Middle frontal gyrus (tissue), 1 donor: ENCODE results near the gene GNB3.

Experiments
- DNase-seq: peaks from one replicate; pipeline ENCODE4 v3.0.0-alpha.2; 2015; ENCODE audit warnings: low spot score; ENCODE audit errors: extremely low spot score

GNB3 gene

DNA sequence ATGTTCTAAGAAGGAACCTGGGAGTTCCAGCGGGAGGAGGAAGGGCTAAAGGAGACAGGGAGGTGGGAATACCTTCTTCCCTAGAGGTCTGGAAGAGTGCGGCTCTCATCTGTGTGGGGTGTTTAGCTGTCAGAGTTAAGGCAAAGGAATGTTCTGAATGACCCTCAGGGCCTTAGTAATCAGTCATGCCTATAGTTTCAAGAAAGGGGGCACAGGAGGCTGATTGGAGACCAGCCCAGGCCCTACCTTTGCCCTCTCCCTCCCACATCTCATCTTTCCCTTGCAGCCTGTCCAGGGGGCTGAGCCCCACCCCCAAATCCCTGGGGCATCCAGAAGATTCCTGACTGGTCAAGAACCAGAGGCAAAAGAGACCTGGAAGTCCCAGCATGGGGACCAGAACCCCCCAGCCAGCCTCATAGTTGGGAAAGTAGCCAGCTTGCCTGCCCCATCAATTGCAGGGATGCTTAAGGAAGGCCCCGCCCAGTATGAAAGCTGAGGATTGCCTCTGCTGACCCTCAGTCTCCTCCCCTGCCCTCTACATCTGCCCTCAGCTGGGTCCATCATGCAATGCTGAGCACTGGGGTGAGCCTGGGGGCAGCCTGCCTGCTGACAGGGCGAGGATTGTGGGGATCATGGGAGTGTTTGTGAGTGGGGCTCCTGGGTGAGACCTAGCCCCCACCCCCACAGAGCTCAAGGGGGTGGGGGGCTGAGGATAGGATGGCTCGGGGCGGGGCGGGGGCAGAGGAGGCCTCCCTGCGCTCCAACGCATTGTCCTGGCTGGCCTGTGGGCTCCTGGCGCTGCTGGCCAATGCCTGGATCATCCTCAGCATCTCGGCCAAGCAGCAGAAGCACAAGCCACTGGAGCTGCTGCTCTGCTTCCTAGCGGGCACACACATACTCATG lies 17.3 kb upstream of the GNB3 start:
- no peak for DNase-seq

DNA sequence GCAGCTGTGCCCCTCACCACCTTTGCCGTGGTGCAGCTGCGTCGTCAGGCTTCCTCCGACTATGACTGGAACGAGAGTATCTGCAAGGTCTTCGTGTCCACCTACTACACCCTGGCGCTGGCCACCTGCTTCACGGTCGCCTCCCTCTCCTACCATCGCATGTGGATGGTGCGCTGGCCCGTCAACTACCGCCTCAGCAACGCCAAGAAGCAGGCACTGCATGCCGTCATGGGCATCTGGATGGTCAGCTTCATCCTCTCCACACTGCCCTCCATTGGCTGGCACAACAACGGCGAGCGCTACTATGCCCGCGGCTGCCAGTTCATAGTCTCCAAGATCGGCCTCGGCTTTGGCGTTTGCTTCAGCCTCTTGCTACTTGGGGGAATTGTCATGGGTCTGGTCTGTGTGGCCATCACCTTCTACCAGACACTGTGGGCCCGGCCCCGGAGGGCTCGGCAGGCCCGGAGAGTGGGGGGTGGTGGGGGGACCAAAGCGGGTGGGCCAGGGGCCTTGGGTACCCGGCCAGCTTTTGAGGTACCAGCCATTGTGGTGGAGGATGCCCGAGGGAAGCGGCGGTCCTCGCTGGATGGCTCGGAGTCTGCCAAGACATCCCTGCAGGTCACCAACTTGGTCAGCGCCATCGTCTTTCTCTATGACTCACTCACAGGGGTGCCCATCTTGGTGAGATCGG lies 16.5 kb upstream of the GNB3 start:
- DNase-seq: no peak

DNA sequence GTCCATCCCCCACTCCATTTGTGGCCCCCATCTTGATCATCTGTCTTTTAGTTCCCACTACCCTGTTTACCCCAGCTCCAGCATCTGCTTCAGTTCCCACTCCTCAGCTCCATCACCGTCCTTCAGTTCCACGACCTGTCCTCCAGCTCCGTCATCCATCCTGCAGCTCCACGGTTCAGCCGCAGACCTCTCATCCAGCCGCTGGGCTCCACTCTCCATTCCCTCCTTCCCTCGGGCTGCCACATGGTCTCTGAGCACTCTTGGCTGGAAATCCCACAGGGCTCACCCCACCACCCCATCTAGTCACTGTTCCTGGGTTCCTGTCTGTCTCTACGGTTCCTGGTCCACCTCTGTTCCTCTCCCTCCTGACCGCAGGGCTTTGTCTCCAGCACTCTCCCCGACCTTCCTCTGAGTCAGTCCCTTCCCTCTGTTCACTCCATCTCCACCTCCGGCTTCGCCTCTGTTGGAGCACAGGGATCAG lies 15.8 kb upstream of the GNB3 start:
- no peak for DNase-seq

DNA sequence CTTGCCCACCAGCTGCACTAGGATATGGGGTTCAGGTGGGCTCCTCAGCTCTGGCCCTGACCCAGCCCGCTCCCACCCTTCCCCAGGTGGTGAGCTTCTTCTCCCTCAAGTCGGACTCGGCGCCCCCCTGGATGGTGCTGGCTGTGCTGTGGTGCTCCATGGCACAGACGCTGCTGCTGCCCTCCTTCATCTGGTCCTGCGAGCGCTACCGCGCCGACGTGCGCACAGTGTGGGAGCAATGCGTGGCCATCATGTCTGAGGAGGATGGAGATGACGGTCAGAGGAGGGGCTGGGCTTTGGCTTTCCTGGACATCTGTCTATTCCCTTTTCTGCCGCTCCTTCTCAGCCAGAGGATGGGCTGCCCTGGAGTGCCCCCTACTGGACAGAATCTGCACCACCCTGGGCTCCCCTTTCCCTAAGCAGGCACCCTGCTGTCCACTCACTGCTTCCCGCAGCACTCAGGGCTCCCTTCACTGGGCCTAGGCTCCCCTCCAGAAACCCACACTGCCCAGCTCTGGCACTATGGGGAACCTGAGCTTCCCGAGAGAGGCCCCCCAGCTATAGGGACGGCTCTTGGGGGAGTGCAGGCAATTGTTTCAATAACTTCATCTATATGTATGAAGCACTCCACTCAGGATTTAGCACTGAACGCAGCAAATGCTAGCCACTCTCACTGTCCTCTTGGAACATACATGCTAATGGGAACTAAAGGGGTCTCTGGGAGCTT lies 15.2 kb upstream of the GNB3 start:
- DNase-seq: peak; percentile 70

DNA sequence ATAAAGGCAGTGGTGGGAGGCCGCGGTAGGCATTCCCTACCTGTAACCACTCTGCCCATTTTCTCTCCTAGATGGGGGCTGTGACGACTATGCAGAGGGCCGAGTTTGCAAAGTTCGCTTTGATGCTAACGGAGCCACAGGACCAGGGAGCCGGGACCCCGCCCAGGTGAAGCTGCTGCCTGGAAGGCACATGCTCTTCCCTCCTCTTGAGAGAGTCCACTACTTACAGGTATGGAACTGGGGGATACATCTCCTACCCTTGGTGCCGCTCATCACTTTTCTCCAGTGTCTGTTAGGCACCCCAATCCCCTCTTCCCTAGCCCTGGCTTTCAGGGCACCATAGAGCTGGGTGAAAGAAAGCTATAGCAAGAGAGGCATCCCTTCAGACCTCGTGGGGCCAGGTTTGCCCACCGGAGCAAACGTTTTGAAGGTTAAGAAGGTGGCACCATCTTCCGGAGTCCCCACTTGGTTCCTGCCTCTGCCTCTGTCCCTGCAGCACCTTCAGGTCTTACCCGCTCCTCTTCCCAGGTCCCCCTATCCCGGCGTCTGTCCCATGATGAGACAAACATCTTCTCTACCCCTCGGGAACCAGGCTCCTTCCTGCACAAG lies 14.5 kb upstream of the GNB3 start:
- DNase-seq: no peak

DNA sequence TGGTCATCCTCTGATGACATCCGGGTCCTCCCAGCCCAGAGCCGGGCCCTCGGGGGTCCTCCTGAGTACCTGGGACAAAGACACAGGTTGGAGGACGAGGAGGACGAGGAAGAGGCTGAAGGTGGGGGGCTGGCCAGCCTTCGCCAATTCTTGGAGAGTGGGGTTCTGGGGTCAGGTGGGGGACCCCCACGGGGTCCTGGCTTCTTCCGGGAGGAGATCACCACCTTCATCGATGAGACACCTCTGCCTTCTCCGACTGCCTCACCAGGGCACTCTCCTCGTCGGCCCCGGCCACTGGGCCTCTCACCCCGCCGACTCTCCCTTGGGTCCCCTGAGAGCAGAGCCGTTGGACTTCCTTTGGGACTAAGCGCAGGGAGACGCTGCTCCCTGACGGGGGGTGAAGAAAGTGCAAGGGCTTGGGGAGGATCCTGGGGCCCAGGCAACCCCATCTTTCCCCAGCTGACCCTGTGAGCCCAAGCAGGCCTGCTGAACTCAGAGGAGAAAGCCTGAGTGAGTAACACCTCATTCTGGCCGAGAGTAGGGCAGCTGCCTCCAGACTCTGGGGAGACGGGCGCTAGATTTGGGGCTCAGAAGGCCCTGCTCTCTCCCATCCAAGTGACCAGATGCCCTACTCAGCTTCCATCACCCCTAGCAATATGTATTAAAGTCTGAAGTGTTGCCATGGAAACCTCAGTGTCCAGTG lies 13.8 kb upstream of the GNB3 start:
- no peak for DNase-seq

DNA sequence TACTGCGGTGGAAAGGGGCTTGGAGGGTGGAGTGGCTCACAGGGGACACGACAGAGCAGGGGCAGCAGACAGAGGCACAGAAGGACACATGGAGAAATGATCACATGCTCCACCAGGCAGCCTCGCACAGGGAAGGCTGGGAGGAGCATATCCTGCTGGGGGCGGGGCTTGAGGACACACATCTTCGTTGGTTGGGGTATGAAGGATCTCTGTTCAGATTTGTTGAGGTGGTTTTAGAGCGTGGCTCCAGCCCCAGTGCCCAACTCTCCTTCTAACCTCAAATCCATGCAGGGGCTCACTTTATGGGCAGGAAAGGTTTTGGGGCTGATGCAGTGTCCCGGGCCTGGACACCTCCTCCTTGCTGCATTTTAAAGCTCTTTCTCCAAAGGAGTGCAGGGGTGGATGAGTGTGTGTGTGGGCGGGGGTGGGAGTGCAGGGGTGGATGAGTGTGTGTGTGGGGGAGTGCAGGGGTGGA lies 13.3 kb upstream of the GNB3 start:
- peak; percentile 55 for DNase-seq

DNA sequence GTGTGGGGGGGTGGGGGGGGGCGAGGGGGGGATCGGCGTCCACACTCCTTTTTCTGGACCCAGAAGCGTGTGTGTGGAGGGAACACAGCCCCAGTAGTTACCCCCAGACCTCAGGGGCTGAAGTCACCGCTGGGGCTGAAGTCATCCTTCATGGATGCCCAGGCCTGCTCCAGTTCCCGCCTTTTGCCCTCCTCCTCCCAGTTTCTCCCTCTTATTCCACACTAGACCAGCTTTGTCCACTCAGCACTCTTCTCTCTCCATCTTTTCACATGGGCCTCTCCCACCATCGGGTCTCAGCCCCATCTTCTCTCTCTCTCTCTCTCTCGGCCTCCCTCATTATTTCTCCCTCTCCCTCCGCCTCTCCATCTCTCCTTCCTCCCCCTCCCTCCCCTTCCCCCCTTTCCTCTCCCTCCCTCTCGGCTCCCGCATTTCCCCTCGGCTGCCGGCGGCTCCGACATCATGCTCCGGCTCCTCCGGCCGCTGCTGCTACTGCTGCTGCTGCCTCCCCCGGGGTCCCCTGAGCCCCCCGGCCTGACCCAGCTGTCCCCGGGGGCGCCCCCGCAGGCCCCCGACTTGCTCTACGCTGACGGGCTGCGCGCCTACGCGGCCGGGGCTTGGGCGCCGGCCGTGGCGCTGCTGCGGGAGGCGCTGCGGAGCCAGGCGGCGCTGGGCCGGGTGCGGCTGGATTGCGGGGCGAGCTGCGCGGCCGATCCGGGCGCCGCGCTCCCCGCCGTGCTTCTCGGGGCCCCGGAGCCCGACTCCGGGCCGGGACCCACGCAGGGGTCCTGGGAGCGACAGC lies 12.5 kb upstream of the GNB3 start, which contains the start of gene P3H3:
Gene P3H3, plus strand, starts transcription at position 426 of the 799 bp plus-strand sequence. Its CDS starts 34 bp downstream, at position 460.
- no peak for DNase-seq

DNA sequence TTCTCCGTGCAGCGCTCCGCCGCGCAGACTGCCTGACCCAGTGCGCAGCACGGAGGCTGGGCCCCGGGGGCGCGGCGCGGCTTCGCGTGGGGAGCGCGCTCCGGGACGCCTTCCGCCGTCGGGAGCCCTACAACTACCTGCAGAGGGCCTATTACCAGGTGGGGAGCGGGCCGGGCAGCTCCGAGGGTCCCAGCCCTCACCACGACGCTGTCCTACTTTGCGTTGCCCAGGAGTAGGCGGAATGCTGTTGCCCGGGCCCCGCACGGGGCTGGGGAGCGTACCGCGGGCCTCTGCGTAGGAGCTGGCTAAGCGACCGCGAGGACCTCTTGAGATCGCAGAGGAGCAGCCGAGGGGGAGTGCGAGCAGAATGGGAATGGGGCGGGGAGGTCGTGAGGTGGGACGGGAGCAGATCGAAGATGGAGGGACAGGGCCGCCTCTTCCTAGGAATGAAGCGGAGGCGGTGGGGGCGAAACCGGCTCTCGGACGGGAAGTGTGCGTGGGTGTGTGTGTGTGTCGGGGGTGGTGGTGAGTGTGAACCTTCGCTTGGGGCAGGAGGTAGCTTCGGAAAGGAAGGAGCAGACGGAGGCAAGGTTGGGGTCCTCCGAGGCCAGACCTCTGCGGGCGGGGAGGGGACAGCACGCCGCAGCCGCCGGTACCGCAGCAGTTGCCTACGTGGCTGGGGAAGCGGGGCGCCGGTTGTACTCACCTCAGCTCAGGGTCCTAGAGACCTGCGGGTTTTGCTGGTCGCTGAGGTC lies 11.8 kb upstream of the GNB3 start:
- DNase-seq: no peak

DNA sequence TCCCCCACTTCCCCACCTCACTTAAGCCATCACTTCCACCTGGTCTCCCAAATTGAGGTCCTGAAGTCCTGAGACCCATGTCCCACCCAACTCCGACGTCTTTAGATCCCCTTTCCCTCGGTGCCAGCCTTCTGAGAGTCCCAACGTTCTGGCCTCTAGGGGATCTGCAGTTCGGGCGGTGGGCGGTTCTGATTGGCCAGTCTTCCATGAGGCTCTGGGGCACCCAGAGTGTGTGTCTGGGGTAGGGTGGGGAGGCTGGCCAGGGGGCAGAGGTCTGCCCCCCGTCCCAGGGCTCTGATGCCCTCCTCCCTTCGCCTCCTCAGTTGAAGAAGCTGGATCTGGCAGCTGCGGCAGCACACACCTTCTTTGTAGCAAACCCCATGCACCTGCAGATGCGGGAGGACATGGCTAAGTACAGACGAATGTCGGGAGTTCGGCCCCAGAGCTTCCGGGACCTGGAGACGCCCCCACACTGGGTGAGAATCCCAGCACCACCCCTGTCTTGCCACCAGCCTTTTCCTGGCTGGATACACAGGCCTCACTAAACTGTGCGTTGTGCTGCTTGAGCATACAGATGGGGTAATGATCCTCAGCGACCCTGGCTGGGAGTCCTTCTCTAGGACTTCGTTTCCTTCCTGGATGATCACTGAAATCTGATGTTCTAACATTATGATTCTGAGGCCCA lies 11.0 kb upstream of the GNB3 start:
- DNase-seq: no peak

DNA sequence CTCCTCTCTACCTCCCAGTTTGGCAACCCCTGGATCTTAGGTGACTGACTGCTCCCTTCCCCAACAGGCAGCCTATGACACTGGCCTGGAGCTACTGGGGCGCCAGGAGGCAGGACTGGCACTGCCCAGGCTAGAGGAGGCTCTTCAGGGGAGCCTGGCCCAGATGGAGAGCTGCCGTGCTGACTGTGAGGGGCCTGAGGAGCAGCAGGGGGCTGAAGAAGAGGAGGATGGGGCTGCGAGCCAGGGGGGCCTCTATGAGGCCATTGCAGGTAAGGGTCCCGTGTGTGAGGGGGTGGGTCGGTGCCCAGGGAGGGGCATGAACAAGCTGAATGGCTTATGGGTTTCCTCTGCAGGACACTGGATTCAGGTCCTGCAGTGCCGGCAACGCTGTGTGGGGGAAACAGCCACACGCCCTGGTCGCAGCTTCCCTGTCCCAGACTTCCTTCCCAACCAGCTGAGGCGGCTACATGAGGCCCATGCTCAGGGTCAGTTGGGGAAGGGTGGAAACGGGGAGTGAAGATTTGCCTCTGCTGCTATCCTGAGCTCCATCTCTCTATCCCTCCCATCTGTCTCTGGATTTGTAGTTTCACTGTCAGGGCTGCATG lies 10.3 kb upstream of the GNB3 start:
- DNase-seq: no peak

DNA sequence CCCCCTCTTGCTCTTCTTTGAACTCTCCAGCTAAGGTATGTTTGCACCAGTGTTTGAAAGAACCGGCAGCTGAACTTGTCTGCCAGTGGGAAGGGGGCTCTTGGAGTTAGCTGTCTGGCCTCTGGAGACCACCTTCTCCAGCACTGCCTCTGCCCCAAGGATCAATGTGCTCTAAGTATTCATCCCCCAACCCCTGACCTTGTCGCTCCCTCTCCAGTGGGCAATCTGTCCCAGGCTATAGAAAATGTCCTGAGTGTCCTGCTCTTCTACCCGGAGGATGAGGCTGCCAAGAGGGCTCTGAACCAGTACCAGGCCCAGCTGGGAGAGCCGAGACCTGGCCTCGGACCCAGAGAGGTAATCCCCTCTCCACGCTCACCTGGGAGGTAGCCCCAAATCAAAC lies 9.7 kb upstream of the GNB3 start:
- DNase-seq: no peak

DNA sequence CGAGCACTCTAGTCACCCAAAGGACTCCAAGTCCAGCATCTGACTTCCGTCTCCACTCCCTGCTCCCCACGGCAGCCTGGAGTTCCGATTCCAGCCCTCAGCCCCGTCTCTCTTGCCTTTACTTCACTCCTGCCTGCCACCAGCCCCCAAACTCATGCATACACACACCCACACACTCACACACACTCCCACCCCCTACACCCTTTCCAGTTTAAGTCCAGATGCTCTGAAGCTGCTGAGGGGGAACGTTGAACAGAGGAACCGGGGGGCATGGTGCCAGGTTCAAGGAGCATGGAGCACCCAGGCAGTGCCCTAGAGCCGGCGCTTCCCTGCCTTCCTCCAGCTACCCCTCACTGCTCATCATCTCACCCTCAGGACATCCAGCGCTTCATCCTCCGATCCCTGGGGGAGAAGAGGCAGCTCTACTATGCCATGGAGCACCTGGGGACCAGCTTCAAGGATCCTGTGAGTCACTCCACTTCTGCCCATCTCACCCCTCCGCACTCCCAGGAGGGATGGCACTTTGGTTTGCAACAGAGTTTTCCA lies 9.2 kb upstream of the GNB3 start:
- DNase-seq: no peak

DNA sequence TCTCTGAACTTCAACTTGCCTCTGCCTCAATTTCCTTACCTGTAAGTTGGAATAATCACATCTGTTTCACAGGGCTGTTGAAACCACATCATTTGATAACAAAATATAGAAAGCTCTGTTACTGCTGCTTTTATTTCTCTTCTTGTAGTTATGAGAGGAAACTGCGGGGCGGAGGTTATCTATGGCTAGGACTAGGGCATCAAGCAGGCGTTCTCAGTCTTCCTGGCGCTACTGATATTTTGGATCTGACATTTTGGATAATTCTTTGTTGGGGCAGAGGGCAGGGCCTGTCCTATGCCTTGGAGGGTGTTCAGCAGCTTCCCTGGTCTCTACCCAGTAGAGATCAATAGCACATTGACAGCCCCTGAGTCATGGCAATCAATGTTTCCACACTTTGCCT lies 8.6 kb upstream of the GNB3 start:
- DNase-seq: no peak

DNA sequence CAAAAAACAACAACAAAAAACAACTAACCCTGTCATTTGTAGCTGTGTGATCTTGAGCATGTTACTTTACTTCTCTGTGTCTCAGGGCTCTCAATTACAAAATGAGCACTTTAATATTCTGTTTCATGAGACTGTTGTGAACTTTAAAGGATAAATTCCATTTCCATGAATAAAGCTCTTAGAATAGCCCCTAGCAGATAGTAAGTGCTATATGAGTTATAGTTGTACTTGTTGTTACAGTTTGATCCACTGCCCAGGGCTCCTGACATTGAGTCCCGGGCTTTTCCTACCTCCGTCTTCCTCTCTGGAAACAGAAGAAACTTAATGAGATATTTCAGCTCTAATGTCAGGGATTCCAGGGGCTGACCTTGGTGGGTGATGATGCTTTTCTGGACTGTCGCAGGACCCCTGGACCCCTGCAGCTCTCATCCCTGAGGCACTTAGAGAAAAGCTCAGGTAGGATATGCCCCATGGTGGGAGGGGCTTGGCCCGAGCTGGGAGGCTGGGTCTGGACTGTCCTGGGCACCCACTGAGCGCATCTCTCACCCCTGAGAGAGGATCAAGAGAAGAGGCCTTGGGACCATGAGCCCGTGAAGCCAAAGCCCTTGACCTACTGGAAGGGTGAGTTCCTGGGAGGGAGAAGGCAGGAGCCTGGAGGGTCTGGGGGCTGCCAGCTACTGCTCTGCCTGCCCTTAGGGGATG lies 7.4 kb upstream of the GNB3 start:
- DNase-seq: no peak

DNA sequence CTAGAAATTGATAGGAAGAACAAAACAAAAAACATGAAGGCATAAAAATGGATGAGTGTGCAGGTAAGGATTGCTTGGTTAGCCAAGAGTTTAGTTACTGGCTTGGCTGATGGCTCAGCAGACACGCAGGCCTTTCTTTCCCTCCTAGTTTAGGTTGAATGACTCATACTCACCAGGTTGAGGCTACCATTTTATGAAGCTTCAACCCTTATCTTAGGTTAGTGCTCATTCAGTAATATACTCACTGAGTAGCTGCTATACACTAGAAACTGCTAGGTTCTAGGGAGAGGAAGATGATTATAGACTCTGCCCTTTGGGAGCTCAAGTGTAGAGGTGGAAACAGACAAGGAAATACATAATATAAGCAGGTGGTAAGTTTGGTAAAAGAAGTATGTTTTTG lies 6.5 kb upstream of the GNB3 start:
- DNase-seq: no peak

DNA sequence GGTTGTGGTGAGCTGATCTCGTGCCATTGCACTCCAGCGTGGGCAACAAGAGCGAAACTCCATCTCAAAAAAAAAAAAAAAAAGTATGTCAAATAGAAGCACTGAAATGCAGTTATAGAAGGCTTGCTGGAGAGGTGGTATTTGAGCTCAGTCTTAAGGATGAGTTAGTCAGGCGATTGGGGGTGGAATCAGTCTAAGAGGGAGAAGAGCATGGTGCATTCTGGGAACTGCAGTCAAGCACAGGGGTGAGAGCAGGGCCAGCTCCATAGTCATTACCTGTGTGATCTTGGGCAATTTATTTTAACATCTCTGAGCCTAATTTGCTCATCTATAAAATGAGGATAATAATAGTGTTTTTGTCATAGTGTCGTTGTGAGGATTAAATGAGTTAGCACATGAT lies 5.9 kb upstream of the GNB3 start:
- DNase-seq: no peak
